HepG2 (cell line): ENCODE results near the gene BET1. TPM values are rescaled to one million over a fixed set of nuclear protein-coding genes. Genes with fewer than 3 reads are reported as not detected.

Experiments
- ATAC-seq: fragments of 200-7000 bp; cut with Tn5 transposase; 3 replicates; pipeline ENCODE4 v1.9.1; 2020; ENCODE audit warnings: mild to moderate bottlenecking, moderate library complexity
- BruUV-seq: library from RNA; stranded (reverse); fragments of 400-500 nt; replicated peaks from 2 replicates; lab custom pipeline; 2021; lab: Mats Ljungman, UMichigan
- CTCF ChIA-PET: fragments of 300-600 bp; formaldehyde crosslinking; extraction: SDS; loops from one replicate; lab custom pipeline; 2021; ENCODE audit warnings: low total read pairs, inconsistent platforms, low intra/inter-chr PET ratio; lab: Yijun Ruan, JAX
- POLR2A ChIA-PET: fragments of 350-600 bp; sonication (Branson Sonifier 250); formaldehyde crosslinking; loops from one replicate; lab custom pipeline; 2020; ENCODE audit warnings: antibody characterized with exemption, inconsistent platforms; lab: Yijun Ruan, JAX
- DNase-seq: peaks from one replicate; pipeline ENCODE4 v3.0.0-alpha.2; 2015; ENCODE audit warnings: low spot score
- FAIRE-seq: peaks from 3 replicates; lab custom pipeline; 2011; peaks lifted over from hg19 to GRCh38; lab: Jason Lieb, UNC
- H2AFZ ChIP-seq: one replicate; pipeline ENCODE4 v1.6.1; 2011; ENCODE audit warnings: low read length, inconsistent platforms
- H3K27ac ChIP-seq: fragments of 300-600 bp; 3 replicates; pipeline ENCODE4 v1.8.0; 2011; ENCODE audit warnings: mixed run types, mild to moderate bottlenecking, mixed read lengths, low read length, inconsistent platforms; ENCODE audit not compliant: insufficient read depth; ENCODE audit errors: extremely low read length
- H3K27me3 ChIP-seq, 2 experiments: fragments of 200-600 bp in 1 of 2; 2 replicates in 1 of 2; 3 replicates in 1 of 2; pipeline versions ENCODE4 v1.6.0 to v1.8.0; 2011; ENCODE audit warnings: low read length in 2 of 2, mild to moderate bottlenecking in 2 of 2, moderate library complexity in 2 of 2, inconsistent platforms in 1 of 2; ENCODE audit not compliant: insufficient read depth in 2 of 2, control insufficient read depth in 1 of 2
- H3K36me3 ChIP-seq, 2 experiments: fragments of 200-600 bp in 1 of 2; replicated peaks in 1 of 2; 2 replicates in 1 of 2; 3 replicates in 1 of 2; pipeline versions ENCODE4 v1.5.1 to v1.8.0; 2011; ENCODE audit warnings: low read length in 2 of 2, inconsistent platforms in 1 of 2; ENCODE audit not compliant: insufficient read depth in 2 of 2, control insufficient read depth in 1 of 2
- H3K4me1 ChIP-seq: 2 replicates; pipeline ENCODE4 v1.5.1; 2012; ENCODE audit warnings: low read length, inconsistent platforms; ENCODE audit not compliant: insufficient read depth
- H3K4me2 ChIP-seq: 2 replicates; pipeline ENCODE4 v1.6.0; 2011; ENCODE audit warnings: low read depth, low read length, inconsistent platforms
- H3K4me3 ChIP-seq, 3 experiments: fragments of 200-600 bp in 1 of 3; sonication (generic), shearing (Covaris generic) in 1 of 3; replicated peaks in 1 of 3; 2 replicates each; pipeline ENCODE4 v1.5.1; 2011 to 2016; ENCODE audit warnings: low read length in 3 of 3, inconsistent platforms in 2 of 3, low read depth in 2 of 3, mild to moderate bottlenecking in 2 of 3, control low read depth in 1 of 3, mixed read lengths in 1 of 3; ENCODE audit not compliant: insufficient read depth in 1 of 3
- H3K79me2 ChIP-seq: one replicate; pipeline ENCODE4 v1.6.1; 2011; ENCODE audit warnings: low read length, inconsistent platforms; ENCODE audit not compliant: insufficient read depth
- H3K9ac ChIP-seq: 2 replicates; pipeline ENCODE4 v1.6.0; 2011; ENCODE audit warnings: mild to moderate bottlenecking, low read depth, low read length, inconsistent platforms; ENCODE audit not compliant: insufficient read depth
- H3K9me3 ChIP-seq: 2 replicates; pipeline ENCODE4 v1.5.1; 2012; ENCODE audit warnings: mild to moderate bottlenecking, low read length
- H4K20me1 ChIP-seq: 2 replicates; pipeline ENCODE4 v1.6.0; 2011; ENCODE audit warnings: inconsistent platforms, mild to moderate bottlenecking, low read length, moderate library complexity; ENCODE audit not compliant: insufficient read depth
- KDM5B ChIP-seq: sonication (generic); formaldehyde crosslinking; IDR thresholded peaks from 2 replicates; pipeline ENCODE4 v1.4.0; 2020; ENCODE audit warnings: missing genetic modification reagents, mild to moderate bottlenecking, borderline replicate concordance
- RBAK ChIP-seq: sonication (generic); formaldehyde crosslinking; IDR thresholded peaks from 2 replicates; pipeline ENCODE4 v1.5.1; 2020; ENCODE audit warnings: mild to moderate bottlenecking, missing genetic modification reagents
- SMAD9 ChIP-seq: sonication (generic); formaldehyde crosslinking; IDR thresholded peaks from 2 replicates; pipeline ENCODE4 v1.5.1; 2020; ENCODE audit warnings: mild to moderate bottlenecking, missing genetic modification reagents
- ZNF329 ChIP-seq: sonication (generic); formaldehyde crosslinking; IDR thresholded peaks from 2 replicates; pipeline ENCODE4 v1.9.0; 2021; ENCODE audit warnings: low read depth, mild to moderate bottlenecking, missing genetic modification reagents
- ZNF543 ChIP-seq: sonication (generic); formaldehyde crosslinking; IDR thresholded peaks from 2 replicates; pipeline ENCODE4 v1.4.0; 2020; ENCODE audit warnings: mild to moderate bottlenecking, missing genetic modification reagents
- ZNF709 ChIP-seq: sonication (generic); formaldehyde crosslinking; IDR thresholded peaks from 2 replicates; pipeline ENCODE4 v1.5.0; 2020; ENCODE audit warnings: mild to moderate bottlenecking, missing genetic modification reagents
- ZSCAN31 ChIP-seq: sonication (generic); formaldehyde crosslinking; IDR thresholded peaks from 2 replicates; pipeline ENCODE4 v1.5.0; 2020; ENCODE audit warnings: low read depth, mild to moderate bottlenecking, missing genetic modification reagents
- WGBS: methylation state at CpG from one replicate; pipeline ENCODE4 v1.1.6; 2017; ENCODE audit warnings: low lambda C conversion rate; 5-methylcytosine and 5-hydroxymethylcytosine counted together
- in situ Hi-C: cut with HindIII; loops from 2 replicates; pipeline ENCODE4 v1.10.0; 2017; ENCODE audit warnings: low pct_unique_long_range_greater_than_20kb; ENCODE audit not compliant: extremely low pct_ligation_motif_present
- intact Hi-C: fragments of 100-400 bp; cut with micrococcal nuclease; formaldehyde crosslinking; loops from one replicate; pipeline ENCODE4 v1.10.0; 2022; ENCODE audit not compliant: unreplicated experiment
- polyA plus RNA-seq, 8 experiments: library from polyadenylated mRNA; depleted of rRNA in 3 of 8; stranded (reverse) in 7 of 8; unstranded in 1 of 8; fragments of >200 nt; fragmentation: Illumina TruSeq in 4 of 8; extraction: Trizol in 4 of 8; gene quantifications; 2 replicates each; pipeline versions ENCODE4 v1.2.1 to v1.2.3, GENCODE V29; 2011 to 2016; ENCODE audit warnings: low read depth in 4 of 8, missing spikeins in 1 of 8, mixed read lengths in 1 of 8; ENCODE audit not compliant: insufficient read depth in 1 of 8
- total RNA-seq, 5 experiments: library from RNA; depleted of rRNA; stranded (reverse); fragments of >200 nt; fragmentation: Illumina TruSeq; extraction: Trizol; gene quantifications; 2 replicates each; pipeline ENCODE4 v1.2.3, GENCODE V29; 2016; ENCODE audit warnings: low read depth in 1 of 5
- TF ChIP-seq, protein P1 (sequence below): IDR thresholded peaks from 2 replicates; pipeline ENCODE4 v1.6.1; 2016; ENCODE audit warnings: mild to moderate bottlenecking, missing biosample characterization, missing genetic modification reagents

The BET1 gene
- total and polyA plus RNA-seq, 2 of the 13 experiments (the other 11 are each of a cell fraction or from before 2014, with no cell fraction given): 23.8 to 33.7 TPM

DNA sequence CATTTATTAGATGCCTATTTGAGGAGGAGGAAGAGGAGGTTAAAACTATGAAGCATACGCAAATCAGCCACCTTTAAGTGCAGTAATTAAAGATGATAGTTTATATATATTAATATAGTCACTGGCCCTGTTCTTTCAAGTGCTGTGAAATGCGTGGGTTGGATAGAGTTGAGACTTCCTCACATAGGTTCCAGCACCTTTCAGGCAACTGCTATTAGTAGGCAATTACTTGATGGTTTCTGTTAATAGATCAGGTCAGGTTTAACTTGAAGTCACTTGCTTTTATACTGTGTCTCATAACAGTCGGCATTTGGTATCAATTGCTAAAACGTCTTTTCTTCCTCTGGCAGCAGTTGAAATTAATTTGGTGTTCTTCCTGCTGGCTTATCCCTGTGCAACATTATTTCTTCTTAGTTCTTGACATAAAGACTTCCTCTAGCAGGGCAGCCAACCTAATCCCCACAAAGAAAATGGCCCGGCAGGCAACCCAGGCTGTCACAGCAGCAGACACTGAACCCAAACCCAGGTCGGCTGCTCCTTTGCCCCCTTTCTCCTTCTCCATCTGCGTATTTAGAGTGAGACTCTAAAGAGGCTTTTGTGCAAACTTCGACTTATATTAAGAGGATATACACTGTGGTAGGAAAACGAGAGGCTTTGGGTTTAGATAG, 35.3 kb upstream of the BET1 start:
- BruUV-seq: no TSS peak
- Histone ChIP-seq H2AFZ (no peak overlapping the region), H3K4me2 (no peak overlapping the region), H3K4me3 (no peak overlapping the region), H3K9me3 (no peaks in the 10 kb centered on the region), H3K27me3 (no peaks in the 10 kb centered on the region; a peak in 1 of 5 replicates), H4K20me1 (no peaks in the 10 kb centered on the region), H3K4me1 (no peaks in the 10 kb centered on the region), H3K27ac (no peak overlapping the region), H3K9ac (no peak overlapping the region), H3K79me2 (no peaks in the 10 kb centered on the region), H3K36me3 (no peaks in the 10 kb centered on the region)
- ChIA-PET CTCF (no interaction called here), POLR2A (no interaction called here)
- ATAC-seq (no peak), DNase-seq (no peak), FAIRE-seq (no peak)
- intact Hi-C loops (no loop called here), in situ Hi-C loops (no loop called here)
- no peak for TF ChIP-seq RBAK (CRISPR knock-in tag)
- no peak for TF ChIP-seq ZSCAN31 (CRISPR knock-in tag)
- TF ChIP-seq, protein P1, sequence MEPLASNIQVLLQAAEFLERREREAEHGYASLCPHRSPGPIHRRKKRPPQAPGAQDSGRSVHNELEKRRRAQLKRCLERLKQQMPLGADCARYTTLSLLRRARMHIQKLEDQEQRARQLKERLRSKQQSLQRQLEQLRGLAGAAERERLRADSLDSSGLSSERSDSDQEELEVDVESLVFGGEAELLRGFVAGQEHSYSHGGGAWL (CRISPR knock-in tag): no peak
- no peak for TF ChIP-seq SMAD9 (CRISPR knock-in tag)
- TF ChIP-seq ZNF543 (CRISPR knock-in tag): no peak
- WGBS: 5% methylated on average over 9 of the region's 9 CpGs

- 3% methylated on average over 2 of the region's 2 CpGs for WGBS
- Histone ChIP-seq H3K79me2 (no peaks in the 10 kb centered on the region), H2AFZ (no peak overlapping the region), H4K20me1 (no peaks in the 10 kb centered on the region), H3K36me3 (no peaks in the 10 kb centered on the region), H3K4me3 (no peak overlapping the region), H3K4me1 (no peaks in the 10 kb centered on the region), H3K4me2 (no peak overlapping the region), H3K27me3 (0 out of 5 replicates have a peak, but pooled peaks cover 0 to 5% of the 10 kb centered on the region in 2 experiments), H3K9ac (no peak overlapping the region), H3K9me3 (no peaks in the 10 kb centered on the region), H3K27ac (no peak overlapping the region)
- ChIA-PET POLR2A (no interaction called here), CTCF (no interaction called here)
- ATAC-seq (no peak), FAIRE-seq (no peak), DNase-seq (no peak)
- intact Hi-C loops: no loop called here
- no TSS peak for BruUV-seq
- in situ Hi-C loops: no loop called here
- no peak for TF ChIP-seq ZNF709 (CRISPR knock-in tag)
- no peak for TF ChIP-seq ZNF329
- TF ChIP-seq KDM5B (CRISPR knock-in tag): no peak
These were observed 27.7 kb upstream of the BET1 start for GRCh38 chr7:94031865-94032264.
